KBM-7 (cell line): Measurements from ENCODE around the gene RNF175.

Source experiments
- DNase-seq: peaks from one replicate; pipeline ENCODE4 v3.0.0-alpha.2; 2015
- in situ Hi-C: fragments of 300-500 bp; cut with MboI; formaldehyde crosslinking; loops from 2 replicates; pipeline ENCODE4 v1.14.3; 2020; ENCODE audit warnings: low sequenced_read_pairs, low pct_unique_long_range_greater_than_20kb, mixed read lengths

Gene RNF175

DNA sequence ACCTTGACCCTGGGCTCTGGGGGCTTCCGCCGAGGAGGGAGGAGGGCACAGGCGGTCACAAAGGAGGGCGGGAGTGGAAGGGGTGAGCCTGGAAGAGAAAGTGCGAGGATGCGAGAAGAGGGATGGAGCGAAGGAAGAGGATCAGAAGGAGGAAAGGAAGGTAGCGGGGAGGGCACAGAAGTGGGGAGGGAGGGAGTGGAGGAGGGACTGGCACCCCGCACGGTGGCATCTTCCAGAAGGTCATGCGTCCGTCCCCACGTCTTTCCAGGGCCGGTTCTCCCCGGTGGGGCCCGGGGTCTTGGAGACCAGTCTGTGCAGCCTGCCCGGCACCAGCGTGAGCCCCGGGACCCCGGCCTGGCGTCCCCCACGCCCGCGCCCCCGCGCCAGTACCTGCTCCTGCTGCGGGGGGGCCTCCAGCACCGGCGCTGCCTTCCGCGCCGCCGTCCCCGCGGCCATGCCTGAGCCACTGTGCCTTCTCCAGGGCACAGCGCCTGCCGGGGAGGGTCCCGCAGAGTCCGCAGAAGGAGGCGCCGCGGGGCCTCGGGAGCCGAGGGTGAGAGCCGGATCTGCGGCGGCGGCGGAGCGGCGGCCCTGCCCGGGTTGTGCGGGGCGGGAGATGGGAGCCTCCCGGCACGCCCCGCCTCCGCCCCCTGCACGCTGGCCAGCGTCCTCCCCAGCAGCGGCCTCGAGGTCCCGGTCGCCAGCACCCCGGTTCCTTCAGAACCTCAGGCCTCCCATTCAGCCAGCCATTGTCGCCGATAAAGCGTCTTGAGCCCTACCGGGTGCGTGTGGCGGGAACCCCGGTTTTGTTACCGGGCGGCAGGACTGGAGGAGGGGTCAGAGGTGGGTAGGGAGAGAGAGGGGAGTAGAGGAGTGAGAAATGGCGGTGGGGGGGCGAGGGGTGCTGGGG, at the start of gene RNF175:
Gene RNF175, minus strand, starts transcription at position 618 of the 910 bp plus-strand sequence. Its CDS starts 162 bp downstream, at position 456.
- in situ Hi-C loops: no loop called here
- DNase-seq: no peak

DNA sequence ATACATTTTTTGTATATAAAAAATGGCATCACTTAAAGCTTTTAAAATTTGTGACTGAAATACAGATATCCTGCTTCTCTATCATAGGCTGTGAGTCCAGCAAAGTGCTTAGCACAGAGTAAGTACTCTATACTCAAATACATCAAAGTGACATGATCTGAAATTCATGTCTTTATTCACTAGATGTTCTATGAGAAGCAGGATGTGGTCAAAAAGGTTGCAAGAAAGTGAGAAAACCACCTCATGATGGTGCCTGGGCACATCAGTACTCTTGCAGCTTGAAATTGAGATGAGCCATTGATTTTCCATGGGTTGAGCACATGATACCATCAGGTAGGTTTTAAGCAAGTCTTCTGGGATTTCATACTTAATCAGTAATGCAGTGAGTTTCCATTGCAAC, 49.5 kb upstream of the RNF175 start:
- in situ Hi-C loops: no loop called here

DNA sequence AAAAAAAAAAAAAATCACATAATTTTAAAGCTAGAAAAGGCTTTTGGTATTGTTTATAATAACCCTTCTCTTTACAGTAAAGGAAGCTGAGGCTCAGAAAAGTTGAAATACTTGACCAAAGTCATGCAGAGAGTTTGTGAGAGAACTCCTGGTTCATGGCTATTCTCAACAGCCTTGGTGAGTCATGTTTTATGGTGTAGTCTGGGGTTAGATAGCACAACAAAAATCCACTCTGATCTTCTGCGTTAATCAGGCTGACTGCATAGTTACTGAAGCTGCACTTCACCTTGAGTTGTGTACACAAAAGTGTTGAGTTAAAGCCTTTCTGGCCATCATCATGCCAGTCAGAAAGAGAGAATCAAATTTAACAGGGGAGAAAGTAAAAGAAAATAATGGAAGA, 48.4 kb upstream of the RNF175 start:
- in situ Hi-C loops: no loop called here
- DNase-seq: no peak

More for the DNA sequence above, 49.5 kb upstream of the RNF175 start:
- DNase-seq: no peak

DNA sequence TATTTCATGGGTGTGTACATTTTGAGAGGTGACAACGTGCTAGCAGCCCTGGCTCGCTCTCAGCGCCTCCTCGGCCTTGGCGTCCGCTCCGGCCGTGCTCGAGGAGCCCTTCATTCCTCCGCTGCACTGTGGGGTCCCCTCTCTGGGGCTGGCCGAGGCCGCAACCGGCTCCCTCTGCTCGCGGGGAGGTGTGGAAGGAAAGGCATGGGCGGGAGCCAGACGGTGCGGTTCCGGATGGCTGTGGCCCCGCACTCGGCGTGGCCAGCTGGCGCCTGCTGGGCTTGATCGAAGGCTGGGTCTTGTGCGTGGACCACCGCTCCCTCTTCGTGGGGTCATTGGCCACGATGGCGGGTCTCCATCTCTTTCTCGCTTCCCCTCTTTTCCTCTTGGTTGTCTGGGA, 46.2 kb upstream of the RNF175 start:
- in situ Hi-C loops: no loop called here
- DNase-seq: no peak

DNA sequence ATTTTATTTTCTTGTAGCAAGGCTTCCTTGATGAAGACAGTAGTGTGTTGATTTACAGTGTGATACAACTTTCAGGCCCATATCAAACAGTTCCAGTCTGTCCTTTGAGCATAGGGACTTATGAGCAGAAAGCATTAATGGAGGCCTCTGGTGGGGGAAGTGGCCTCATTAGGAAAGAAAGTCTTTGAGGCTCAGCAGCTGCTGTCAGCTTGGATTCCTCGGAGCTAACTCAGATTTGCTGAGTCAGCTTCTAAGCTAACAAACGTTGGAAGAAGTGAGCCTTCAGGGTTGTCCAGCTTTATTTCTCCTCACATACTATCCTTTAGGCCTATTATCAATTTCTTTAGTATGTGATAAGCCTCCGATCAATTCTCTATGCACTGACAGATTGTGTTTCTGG, 44.9 kb upstream of the RNF175 start:
- no peak for DNase-seq
- in situ Hi-C loops: no loop called here

DNA sequence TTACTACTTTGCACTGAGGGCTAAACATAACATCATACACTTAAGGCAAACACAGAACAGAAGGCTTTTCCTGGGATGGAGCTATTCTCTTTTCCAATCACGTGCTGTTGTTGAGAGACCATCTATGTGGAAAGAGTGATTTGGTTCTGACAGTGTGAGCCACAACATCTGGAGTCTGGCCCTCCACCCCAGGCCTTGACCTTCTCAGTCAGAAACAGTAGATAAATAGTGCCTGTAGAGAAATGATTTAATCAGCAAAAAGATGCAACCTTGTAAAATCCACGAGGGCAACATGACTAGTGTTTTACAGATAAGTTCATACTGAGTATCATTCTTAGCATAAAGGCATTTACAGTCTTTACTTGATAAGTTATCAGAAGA, 39.9 kb upstream of the RNF175 start:
- DNase-seq: no peak
- in situ Hi-C loops: no loop called here

DNA sequence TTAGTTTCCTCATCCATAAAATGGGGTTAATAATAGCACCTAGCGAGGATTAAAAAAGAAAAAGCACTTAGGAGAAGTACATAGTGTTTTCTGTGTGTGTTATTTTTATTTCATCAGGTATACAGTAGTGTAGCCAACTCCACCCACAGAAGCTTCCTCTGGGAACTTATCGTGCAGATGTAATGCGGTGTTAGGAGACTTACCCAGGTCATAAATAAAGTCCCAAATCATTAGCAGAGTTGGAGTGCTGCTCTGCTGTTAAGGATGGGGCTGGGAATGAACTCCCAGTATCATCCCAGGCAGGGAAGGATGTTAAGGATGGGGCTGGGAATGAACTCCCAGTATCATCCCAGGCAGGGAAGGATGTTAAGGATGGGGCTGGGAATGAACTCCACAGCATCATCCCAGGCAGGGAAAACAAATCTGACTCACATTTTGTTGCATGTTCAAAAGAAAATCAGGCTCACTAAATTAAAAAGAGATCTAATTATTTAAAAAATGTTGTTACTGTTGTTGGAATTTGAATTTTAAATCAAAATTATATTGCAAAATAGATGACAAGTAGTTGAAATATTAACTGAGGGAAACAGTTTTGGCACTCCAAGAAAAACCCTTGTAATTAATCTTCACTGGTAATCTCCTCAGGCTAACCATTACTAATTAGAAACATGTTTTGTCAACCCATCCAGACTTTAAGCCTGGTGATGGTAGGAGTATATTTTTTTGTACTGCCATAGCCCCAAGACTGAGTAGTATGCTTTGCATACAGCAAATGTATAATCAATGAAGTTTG, 39.3 kb upstream of the RNF175 start:
- no peak for DNase-seq
- in situ Hi-C loops: no loop called here

DNA sequence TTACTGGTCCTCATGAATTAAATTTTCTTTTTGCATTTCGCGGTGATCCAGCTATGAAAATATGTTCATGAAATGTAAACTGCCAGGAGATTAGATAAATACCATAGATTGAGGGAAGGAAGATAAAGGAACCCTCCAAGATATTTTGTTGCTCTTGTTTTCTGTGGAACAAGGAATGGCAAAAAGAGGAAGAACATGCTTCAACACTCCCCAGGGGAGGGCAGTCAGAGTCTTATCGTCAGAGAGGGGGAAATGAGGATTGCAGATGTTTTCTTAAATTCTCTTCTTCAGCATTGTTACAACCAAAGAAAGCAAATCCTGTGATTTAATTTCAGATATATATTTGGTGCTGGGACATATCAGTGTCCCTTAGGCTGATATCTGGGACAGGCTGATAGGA, 38.6 kb upstream of the RNF175 start:
- peak; percentile 21 for DNase-seq
- in situ Hi-C loops: no loop called here

DNA sequence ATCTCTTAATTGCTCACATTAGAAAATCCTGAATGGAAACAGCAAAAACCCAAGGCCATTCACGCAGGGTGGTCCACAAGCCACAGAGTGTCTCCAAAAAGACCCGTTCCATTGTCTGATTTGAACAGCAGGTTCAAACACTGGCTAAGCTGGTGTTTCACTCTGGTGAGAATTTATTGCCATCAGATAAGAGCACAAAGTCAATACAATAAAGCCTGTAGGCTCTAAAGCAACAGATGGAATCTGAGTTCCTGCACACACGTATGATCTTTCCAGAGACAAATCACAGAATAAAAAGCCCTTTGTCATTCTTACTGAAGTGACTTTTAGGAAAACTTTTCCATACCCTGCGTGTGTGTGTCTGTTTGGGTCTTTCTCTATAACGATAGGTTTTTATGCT, 34.2 kb upstream of the RNF175 start:
- no peak for DNase-seq
- in situ Hi-C loops: no loop called here

DNA sequence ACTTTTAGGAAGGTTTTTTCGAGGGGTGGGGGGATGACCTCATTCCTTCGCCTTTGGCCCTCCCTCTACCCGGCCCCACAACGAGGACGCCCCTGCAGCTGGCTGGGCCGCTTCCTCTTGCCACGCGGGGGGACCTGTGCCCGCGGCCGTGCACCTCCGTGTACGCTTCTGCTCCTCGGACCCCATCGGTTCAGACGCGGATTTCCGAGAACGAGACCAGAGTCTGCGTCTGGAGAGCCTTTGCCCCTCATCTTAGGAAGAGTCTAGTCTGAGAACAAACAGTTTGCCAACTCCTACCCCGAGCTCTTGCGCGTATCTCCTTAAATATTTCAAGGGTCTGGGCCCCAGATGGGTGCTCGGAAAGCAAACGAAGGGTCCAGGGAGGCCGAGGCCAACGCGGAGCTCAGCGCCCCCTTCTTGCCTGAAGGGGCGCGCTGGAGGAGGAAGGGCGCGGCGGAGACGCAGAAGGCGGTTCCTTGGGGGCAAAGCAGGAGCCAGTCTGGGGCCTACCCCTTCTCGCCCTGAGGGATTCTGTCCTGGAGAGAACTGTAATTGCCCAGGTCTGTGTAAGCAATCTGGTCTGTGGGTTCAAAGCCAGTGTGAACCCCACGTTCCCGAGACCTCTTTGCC, 32.9 kb upstream of the RNF175 start:
- DNase-seq: no peak
- in situ Hi-C loops: no loop called here

DNA sequence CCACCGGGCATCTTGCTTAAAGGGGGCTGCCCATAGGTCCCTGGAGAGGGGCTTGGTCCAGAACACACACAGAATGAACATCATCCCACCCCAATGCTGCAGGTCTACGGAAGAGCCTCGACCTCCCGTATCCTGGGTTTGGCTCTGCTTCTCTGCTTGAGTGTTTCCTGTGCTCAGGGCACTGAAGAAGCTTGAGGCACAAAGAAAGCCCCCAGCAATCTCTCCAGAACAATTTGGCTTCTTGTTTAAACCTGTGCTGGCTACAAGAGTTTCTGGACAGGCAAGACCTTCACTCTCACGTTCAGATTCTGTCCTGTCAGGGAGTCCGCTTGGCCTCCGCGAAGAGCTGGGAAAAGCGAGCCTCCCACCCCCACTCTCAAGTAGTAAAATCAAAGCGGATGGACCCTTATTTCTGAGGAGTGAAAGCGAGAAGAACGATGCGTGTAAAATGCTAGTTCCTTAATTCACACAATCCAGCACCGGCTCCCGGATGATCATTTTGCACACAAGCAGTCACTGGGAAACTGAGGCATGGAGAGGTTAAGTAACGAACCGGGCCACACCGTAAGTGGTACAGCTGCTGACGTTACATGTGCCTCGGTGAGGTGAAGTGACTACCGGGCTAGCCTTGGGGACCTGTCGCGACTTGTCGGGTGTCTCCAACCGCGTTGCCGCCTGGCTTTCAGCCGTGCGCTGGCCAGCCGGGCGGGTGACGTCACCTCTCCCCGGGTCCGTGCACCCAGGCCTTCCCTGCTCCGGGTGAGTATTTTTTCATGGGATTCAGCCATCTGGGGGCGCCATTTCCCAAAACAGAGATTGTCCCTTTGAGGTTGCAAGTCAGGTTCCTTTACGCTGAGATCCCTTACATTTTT, 32.2 kb upstream of the RNF175 start:
- in situ Hi-C loops: no loop called here
- DNase-seq: no peak

DNA sequence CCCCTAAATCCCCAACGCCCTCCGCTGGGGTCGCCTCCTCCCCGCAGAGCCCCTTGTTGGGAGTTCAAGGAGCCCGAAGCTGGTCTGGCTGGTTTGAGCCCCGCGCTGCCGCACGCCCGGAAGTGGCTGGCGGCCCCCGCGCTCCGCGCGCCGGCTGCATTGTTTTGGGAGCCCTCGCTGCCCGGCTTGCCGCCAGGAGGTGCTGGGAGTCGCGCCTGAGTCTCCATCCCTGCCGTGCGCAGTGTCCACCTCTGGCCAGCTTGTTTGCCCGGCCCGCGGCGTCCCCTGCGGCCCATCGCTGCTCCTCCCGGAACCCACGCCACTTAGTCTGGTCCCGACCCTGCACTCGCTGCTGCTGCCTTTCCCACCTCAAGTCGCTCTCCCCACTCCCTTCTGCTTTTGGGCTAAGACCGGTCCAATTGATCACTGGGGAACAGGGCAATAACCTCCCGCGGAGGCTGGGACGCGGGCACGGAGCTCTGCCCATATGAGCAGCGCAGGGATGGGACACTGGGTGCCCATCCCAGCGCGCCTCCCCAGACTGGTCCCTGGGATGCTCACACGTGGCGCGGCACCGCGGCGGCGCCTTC, 31.2 kb upstream of the RNF175 start:
- no peak for DNase-seq
- in situ Hi-C loops: no loop called here

DNA sequence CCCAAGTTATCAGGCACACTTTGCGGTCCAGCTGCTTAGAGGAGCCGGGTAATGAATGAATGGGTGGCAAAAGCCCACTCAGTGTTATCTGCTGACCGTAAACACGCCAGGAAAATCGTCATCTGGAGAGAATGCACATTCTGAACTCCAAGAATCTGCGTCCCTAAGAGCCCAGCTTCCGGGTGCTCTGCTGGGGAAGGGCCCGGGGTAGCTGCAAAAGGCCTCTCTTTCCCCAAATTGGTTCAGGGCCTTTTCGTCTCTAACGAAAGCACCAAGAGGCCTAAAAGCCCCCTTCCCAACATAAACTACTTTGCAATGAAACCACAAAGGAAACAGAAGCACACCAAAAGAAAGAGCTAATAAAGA, 30.7 kb upstream of the RNF175 start:
- DNase-seq: no peak
- in situ Hi-C loops: no loop called here

DNA sequence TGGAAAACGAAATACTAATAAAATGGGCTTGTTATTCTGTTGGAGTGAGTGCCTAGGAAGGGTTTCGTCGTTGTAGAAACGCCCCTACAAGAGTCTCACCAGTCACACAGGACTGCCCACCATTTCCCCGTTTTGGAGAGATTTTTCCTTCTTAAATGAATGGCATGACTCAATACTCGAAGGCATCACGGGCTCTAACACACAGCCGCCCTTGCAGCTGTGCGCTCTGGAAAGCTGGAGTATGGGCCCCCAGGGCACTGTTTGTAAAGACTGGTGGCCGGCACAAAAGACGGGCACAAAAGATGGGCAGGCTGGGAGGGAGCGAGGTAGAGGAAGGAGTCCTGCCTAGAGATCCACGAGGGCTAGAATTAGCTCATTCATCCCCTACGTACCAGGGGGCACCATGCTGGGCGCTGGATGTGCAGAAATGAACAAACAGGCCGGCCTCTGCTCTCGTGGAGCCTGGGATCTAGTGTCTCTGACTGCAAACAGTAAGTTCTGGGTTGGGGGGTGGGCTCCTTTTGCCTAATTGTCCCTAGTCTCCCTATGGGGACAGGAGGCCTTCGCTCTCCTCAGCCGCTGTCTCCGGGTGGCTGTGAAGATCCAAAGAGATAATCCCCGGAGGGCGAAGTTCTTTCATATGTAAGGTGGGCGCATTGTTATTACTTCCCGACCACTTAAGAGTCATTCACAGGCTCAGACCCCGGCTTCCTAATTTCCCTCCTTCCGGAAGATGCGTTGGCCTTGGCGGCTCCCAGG, 30.1 kb upstream of the RNF175 start:
- DNase-seq: no peak

DNA sequence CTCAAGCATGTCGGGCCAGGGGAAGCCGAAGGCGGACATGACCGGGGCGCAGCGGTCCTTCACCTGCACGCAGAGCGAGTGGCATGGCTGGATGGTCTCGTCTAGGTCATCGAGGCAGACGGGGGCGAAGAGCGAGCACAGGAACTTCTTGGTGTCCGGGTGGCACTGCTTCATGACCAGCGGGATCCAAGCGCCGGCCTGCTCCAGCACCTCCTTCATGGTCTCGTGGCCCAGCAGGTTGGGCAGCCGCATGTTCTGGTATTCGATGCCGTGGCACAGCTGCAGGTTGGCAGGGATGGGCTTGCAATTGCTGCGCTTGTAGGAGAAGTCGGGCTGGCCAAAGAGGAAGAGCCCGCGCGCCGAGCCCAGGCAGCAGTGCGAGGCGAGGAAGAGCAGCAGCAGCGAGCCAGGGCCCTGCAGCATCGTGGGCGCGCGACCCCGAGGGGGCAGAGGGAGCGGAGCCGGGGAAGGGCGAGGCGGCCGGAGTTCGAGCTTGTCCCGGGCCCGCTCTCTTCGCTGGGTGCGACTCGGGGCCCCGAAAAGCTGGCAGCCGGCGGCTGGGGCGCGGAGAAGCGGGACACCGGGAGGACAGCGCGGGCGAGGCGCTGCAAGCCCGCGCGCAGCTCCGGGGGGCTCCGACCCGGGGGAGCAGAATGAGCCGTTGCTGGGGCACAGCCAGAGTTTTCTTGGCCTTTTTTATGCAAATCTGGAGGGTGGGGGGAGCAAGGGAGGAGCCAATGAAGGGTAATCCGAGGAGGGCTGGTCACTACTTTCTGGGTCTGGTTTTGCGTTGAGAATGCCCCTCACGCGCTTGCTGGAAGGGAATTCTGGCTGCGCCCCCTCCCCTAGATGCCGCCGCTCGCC, 28.8 kb upstream of the RNF175 start, which contains the start of gene SFRP2:
Gene SFRP2, minus strand, starts transcription at position 671 of the 864 bp plus-strand sequence. Its CDS starts 248 bp downstream, at position 423.
- no peak for DNase-seq
- in situ Hi-C loops: no loop called here

More for the DNA sequence above, 30.1 kb upstream of the RNF175 start:
- in situ Hi-C loops: no loop called here

DNA sequence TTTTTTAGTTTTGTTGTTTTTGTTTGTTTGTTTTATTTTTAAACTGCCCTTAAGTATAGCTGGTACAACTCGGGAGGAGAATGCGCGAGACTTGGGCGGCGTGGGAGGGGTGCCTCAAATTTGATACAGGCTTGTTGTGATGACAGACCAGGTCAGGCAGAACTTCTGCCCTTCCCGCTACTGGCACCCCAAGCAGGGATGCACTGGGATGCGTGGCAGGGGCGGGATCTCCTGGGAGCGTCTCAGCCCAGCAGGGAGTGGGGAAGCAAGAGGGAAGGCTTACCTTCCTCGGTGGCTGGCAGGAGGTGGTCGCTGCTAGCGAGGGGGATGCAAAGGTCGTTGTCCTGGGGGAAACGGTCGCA, 28.2 kb upstream of the RNF175 start:
- in situ Hi-C loops: no loop called here
- no peak for DNase-seq

DNA sequence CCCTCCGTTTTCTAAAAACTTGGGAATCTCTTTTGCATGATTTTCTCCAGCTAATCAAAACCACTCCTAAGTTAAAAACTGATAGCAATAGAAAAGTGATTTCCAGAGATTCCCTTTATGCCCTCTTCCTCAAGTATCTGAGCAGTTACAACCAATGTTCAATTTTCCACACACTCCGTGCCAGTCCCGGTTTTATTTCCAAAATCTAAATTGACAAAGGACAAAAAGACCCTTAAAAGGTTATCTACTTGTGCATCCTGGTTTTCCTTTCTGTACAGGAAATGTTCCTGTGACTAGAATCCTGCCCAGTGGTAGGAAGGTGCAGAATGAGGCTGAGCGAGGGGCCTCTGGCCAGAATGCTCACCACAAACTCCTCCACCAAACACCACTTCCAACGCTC, 27.8 kb upstream of the RNF175 start:
- in situ Hi-C loops: no loop called here
- DNase-seq: no peak
